Measurements from ENCODE around the gene TM6SF1. TPM values are rescaled to one million over a fixed set of nuclear protein-coding genes. Genes with fewer than 3 reads are reported as not detected.

TM6SF1 gene
- total RNA-seq, 1 experiment from 2014 or later = not detected

GRCh38 chr15:83118291-83118827, 10.9 kb downstream of the TM6SF1 start:
- Histone ChIP-seq H3K4me1 (no peaks in the 10 kb centered on the region), H3K36me3 (ENCODE audit: control insufficient read depth, insufficient read depth, low read length) (no peaks in the 10 kb centered on the region), H3K27me3 (replicated peaks; ENCODE audit: control insufficient read depth, insufficient read depth, low read length) (no peaks in the 10 kb centered on the region), H3K9me3 (no peaks in the 10 kb centered on the region), H3K4me3 (ENCODE audit: low read depth, low read length) (no peak overlapping the region)
- no peak for TF ChIP-seq CTCF (IDR thresholded peaks at IDR 0.05; ENCODE audit: insufficient read depth in 1 of 2, low read depth in 1 of 2, low read length in 1 of 2, severe bottlenecking in 1 of 2, unreplicated experiment in 1 of 2)
- Mint-ChIP-seq H3K27me3 (ENCODE audit: insufficient read depth, unreplicated experiment) (no peaks in the 10 kb centered on the region), H3K9me3 (ENCODE audit: unreplicated experiment) (no peaks in the 10 kb centered on the region), H3K4me1 (ENCODE audit: low read depth, unreplicated experiment) (no peaks in the 10 kb centered on the region), H3K36me3 (ENCODE audit: insufficient read depth, unreplicated experiment) (no peaks in the 10 kb centered on the region), H3K27ac (ENCODE audit: unreplicated experiment) (no peak overlapping the region), H3K4me3 (ENCODE audit: unreplicated experiment) (no peak overlapping the region)
- DNase-seq = no peak
- ChIA-PET POLR2A (no interaction called here), CTCF (no interaction called here)
- BruUV-seq (replicated peaks) = no TSS peak
- intact Hi-C loops (cut with micrococcal nuclease; ENCODE audit: unreplicated experiment) = no loop called here

GRCh38 chr15:83118968-83119367, 11.5 kb downstream of the TM6SF1 start:
- ChIA-PET POLR2A (no interaction called here), CTCF (no interaction called here)
- no peak for TF ChIP-seq CTCF (IDR thresholded peaks at IDR 0.05; ENCODE audit: insufficient read depth in 1 of 2, low read depth in 1 of 2, low read length in 1 of 2, severe bottlenecking in 1 of 2, unreplicated experiment in 1 of 2)
- Histone ChIP-seq H3K4me3 (ENCODE audit: low read depth, low read length) (no peak overlapping the region), H3K36me3 (ENCODE audit: control insufficient read depth, insufficient read depth, low read length) (no peaks in the 10 kb centered on the region), H3K27me3 (replicated peaks; ENCODE audit: control insufficient read depth, insufficient read depth, low read length) (no peaks in the 10 kb centered on the region), H3K4me1 (no peaks in the 10 kb centered on the region), H3K9me3 (no peaks in the 10 kb centered on the region)
- DNase-seq = no peak
- no TSS peak for BruUV-seq (replicated peaks)
- no peaks in the 10 kb centered on the region for H3K27me3 Mint-ChIP-seq (ENCODE audit: insufficient read depth, unreplicated experiment)
- H3K9me3 Mint-ChIP-seq (ENCODE audit: unreplicated experiment) = no peaks in the 10 kb centered on the region
- intact Hi-C loops (cut with micrococcal nuclease; ENCODE audit: unreplicated experiment) = no loop called here
- H3K4me1 Mint-ChIP-seq (ENCODE audit: low read depth, unreplicated experiment) = no peaks in the 10 kb centered on the region
- no peaks in the 10 kb centered on the region for H3K36me3 Mint-ChIP-seq (ENCODE audit: insufficient read depth, unreplicated experiment)
- no peak overlapping the region for H3K27ac Mint-ChIP-seq (ENCODE audit: unreplicated experiment)
- H3K4me3 Mint-ChIP-seq (ENCODE audit: unreplicated experiment) = no peak overlapping the region

- Histone ChIP-seq H3K36me3 (ENCODE audit: control insufficient read depth, insufficient read depth, low read length) (no peaks in the 10 kb centered on the region), H3K27me3 (replicated peaks; ENCODE audit: control insufficient read depth, insufficient read depth, low read length) (no peaks in the 10 kb centered on the region), H3K4me1 (no peaks in the 10 kb centered on the region), H3K4me3 (ENCODE audit: low read depth, low read length) (no peak overlapping the region), H3K9me3 (no peaks in the 10 kb centered on the region)
- DNase-seq = no peak
- Mint-ChIP-seq H3K4me3 (ENCODE audit: unreplicated experiment) (no peak overlapping the region), H3K4me1 (ENCODE audit: low read depth, unreplicated experiment) (no peaks in the 10 kb centered on the region), H3K27ac (ENCODE audit: unreplicated experiment) (no peak overlapping the region), H3K9me3 (ENCODE audit: unreplicated experiment) (no peaks in the 10 kb centered on the region), H3K27me3 (ENCODE audit: insufficient read depth, unreplicated experiment) (no peaks in the 10 kb centered on the region), H3K36me3 (ENCODE audit: insufficient read depth, unreplicated experiment) (no peaks in the 10 kb centered on the region)
- no peak for TF ChIP-seq CTCF (IDR thresholded peaks at IDR 0.05; ENCODE audit: insufficient read depth in 1 of 2, low read depth in 1 of 2, low read length in 1 of 2, severe bottlenecking in 1 of 2, unreplicated experiment in 1 of 2)
- CTCF ChIA-PET = no interaction called here
- POLR2A ChIA-PET = no interaction called here
- intact Hi-C loops (cut with micrococcal nuclease; ENCODE audit: unreplicated experiment) = no loop called here
- no TSS peak for BruUV-seq (replicated peaks)
Observed at GRCh38 chr15:83119968-83120581, 12.6 kb downstream of the TM6SF1 start.
